ENCODE data around the gene ANAPC13.
A peak's percentile ranks its signal among the peaks of the same experiment; 100 is the strongest.

ANAPC13 gene

GRCh38 chr3:134477002-134477401, 8.8 kb downstream of the ANAPC13 start:
- DNase-seq (ENCODE audit: low read depth) = no peak
- no peak for TF ChIP-seq CTCF (IDR thresholded peaks at IDR 0.05; ENCODE audit: control insufficient read depth, extremely low read depth, insufficient read depth)
- H3K4me3 ChIP-seq (ENCODE audit: low read depth, low read length) = no peak overlapping the region

- H3K4me3 ChIP-seq (ENCODE audit: low read depth, low read length) = no peak overlapping the region
- no peak for DNase-seq (ENCODE audit: low read depth)
- TF ChIP-seq CTCF (IDR thresholded peaks at IDR 0.05; ENCODE audit: control insufficient read depth, extremely low read depth, insufficient read depth) = no peak
These were observed 9.5 kb downstream of the ANAPC13 start for GRCh38 chr3:134476306-134476705.

GRCh38 chr3:134474956-134475355, 10.8 kb downstream of the ANAPC13 start:
- DNase-seq (ENCODE audit: low read depth) = no peak
- no peak overlapping the region for H3K4me3 ChIP-seq (ENCODE audit: low read depth, low read length)
- TF ChIP-seq CTCF (IDR thresholded peaks at IDR 0.05; ENCODE audit: control insufficient read depth, extremely low read depth, insufficient read depth) = no peak

- TF ChIP-seq CTCF (IDR thresholded peaks at IDR 0.05; ENCODE audit: control insufficient read depth, extremely low read depth, insufficient read depth) = peak; percentile 60
- H3K4me3 ChIP-seq (ENCODE audit: low read depth, low read length) = no peak overlapping the region
- DNase-seq (ENCODE audit: low read depth) = peak; percentile 41
These were observed 11.8 kb downstream of the ANAPC13 start for GRCh38 chr3:134473868-134474546.

GRCh38 chr3:134472831-134473230, 13.0 kb downstream of the ANAPC13 start:
- no peak for TF ChIP-seq CTCF (IDR thresholded peaks at IDR 0.05; ENCODE audit: control insufficient read depth, extremely low read depth, insufficient read depth)
- DNase-seq (ENCODE audit: low read depth) = no peak
- no peak overlapping the region for H3K4me3 ChIP-seq (ENCODE audit: low read depth, low read length)

GRCh38 chr3:134471521-134472193, 14.1 kb downstream of the ANAPC13 start:
- no peak for DNase-seq (ENCODE audit: low read depth)
- H3K4me3 ChIP-seq (ENCODE audit: low read depth, low read length) = no peak overlapping the region
- TF ChIP-seq CTCF (IDR thresholded peaks at IDR 0.05; ENCODE audit: control insufficient read depth, extremely low read depth, insufficient read depth) = no peak
